Naive thymus-derived CD4-positive, alpha-beta T cell (primary cell): ENCODE results near the gene ARRDC2. TPM values are rescaled to one million over a fixed set of nuclear protein-coding genes. Genes with fewer than 3 reads are reported as not detected.
"Not testable (repeated sequence)": the region's sequence is repeated elsewhere in the genome, so short reads cannot be mapped to it uniquely, and the experiment has no call there.

Source experiments
- ATAC-seq: fragments of 150-1000 bp; cut with Tn5 transposase; 2 replicates; pipeline ENCODE4 v1.10.0; 2021; ENCODE audit warnings: mild to moderate bottlenecking, moderate library complexity
- CTCF ChIA-PET: fragments of 350-600 bp; sonication (Branson Sonifier 250); formaldehyde crosslinking; loops from one replicate; lab custom pipeline; 2021; ENCODE audit warnings: antibody characterized with exemption; lab: Charles Lee
- POLR2A ChIA-PET: fragments of 350-600 bp; sonication (Branson Sonifier 250); formaldehyde crosslinking; loops from one replicate; lab custom pipeline; 2021; ENCODE audit warnings: antibody characterized with exemption, inconsistent platforms; lab: Charles Lee
- DNase-seq, 9 donors: peaks; one replicate each; pipeline versions ENCODE4 v3.0.0 to v3.0.0-alpha.2; 2020 to 2022; ENCODE audit warnings: mixed read lengths in 1 of 9
- H3K27ac ChIP-seq: one replicate; pipeline ENCODE4 v1.7.0; 2013; ENCODE audit warnings: mild to moderate bottlenecking, low read depth, low read length, moderate library complexity
- H3K27me3 ChIP-seq, 2 donors: one replicate each; pipeline ENCODE4 v1.7.0; 2013; ENCODE audit warnings: low read length in 2 of 2, mild to moderate bottlenecking in 2 of 2, moderate library complexity in 2 of 2; ENCODE audit not compliant: control insufficient read depth in 2 of 2, insufficient read depth in 2 of 2
- H3K36me3 ChIP-seq, 3 experiments: 1 replicate in 2 of 3; 2 replicates in 1 of 3; pipeline ENCODE4 v1.7.0; 2013; ENCODE audit warnings: low read length in 3 of 3, mild to moderate bottlenecking in 3 of 3, moderate library complexity in 1 of 3; ENCODE audit not compliant: insufficient read depth in 3 of 3, control insufficient read depth in 2 of 3
- H3K4me1 ChIP-seq, 2 donors: one replicate each; pipeline ENCODE4 v1.7.0; 2013; ENCODE audit warnings: low read length in 2 of 2, mild to moderate bottlenecking in 2 of 2, moderate library complexity in 1 of 2; ENCODE audit not compliant: control insufficient read depth in 2 of 2, insufficient read depth in 2 of 2
- H3K4me3 ChIP-seq: 2 replicates; pipeline ENCODE4 v1.7.0; 2013; ENCODE audit warnings: mild to moderate bottlenecking, low read length
- H3K9me3 ChIP-seq, 3 experiments: 1 replicate in 2 of 3; 2 replicates in 1 of 3; pipeline ENCODE4 v1.7.0; 2013; ENCODE audit warnings: low read length in 3 of 3; ENCODE audit not compliant: control insufficient read depth in 2 of 3
- H3K27ac Mint-ChIP-seq, 9 donors: one replicate each; pipeline ENCODE4 v1.8.0; 2020 to 2022; ENCODE audit warnings: mixed read lengths in 9 of 9, mild to moderate bottlenecking in 8 of 9, moderate library complexity in 5 of 9, inconsistent platforms in 2 of 9
- H3K27me3 Mint-ChIP-seq, 5 donors: one replicate each; pipeline ENCODE4 v1.8.0; 2021 to 2022; ENCODE audit warnings: mixed read lengths in 5 of 5, mild to moderate bottlenecking in 1 of 5
- H3K36me3 Mint-ChIP-seq, 5 donors: one replicate each; pipeline ENCODE4 v1.8.0; 2020 to 2022; ENCODE audit warnings: mixed read lengths in 5 of 5, mild to moderate bottlenecking in 3 of 5, inconsistent platforms in 1 of 5
- H3K4me1 Mint-ChIP-seq, 7 donors: one replicate each; pipeline ENCODE4 v1.8.0; 2020 to 2022; ENCODE audit warnings: mixed read lengths in 7 of 7, mild to moderate bottlenecking in 3 of 7, inconsistent platforms in 1 of 7
- H3K4me3 Mint-ChIP-seq, 10 donors: one replicate each; pipeline ENCODE4 v1.8.0; 2020 to 2022; ENCODE audit warnings: mild to moderate bottlenecking in 10 of 10, mixed read lengths in 10 of 10, moderate library complexity in 6 of 10, inconsistent platforms in 2 of 10
- H3K9me3 Mint-ChIP-seq, 11 donors: one replicate each; pipeline ENCODE4 v1.8.0; 2020 to 2022; ENCODE audit warnings: mixed read lengths in 11 of 11, mild to moderate bottlenecking in 4 of 11, inconsistent platforms in 1 of 11, moderate library complexity in 1 of 11
- intact Hi-C, 2 donors: fragments of 100-400 bp; cut with micrococcal nuclease; formaldehyde crosslinking; loops; one replicate each; pipeline ENCODE4 v1.15.1; 2023
- polyA plus RNA-seq, 2 donors: library from polyadenylated mRNA; unstranded; fragments of 300-500 nt; fragmentation: Illumina TruSeq; gene quantifications; one replicate each; pipeline ENCODE4 v1.2.3, GENCODE V29; 2021
- total RNA-seq, 6 experiments: library from RNA in 5 of 6; stranded (reverse) in 5 of 6; gene quantifications; 1 replicate in 5 of 6; 2 replicates in 1 of 6; pipeline ENCODE4 v1.2.3 and lab custom pipeline; 2021 to 2026

The ARRDC2 gene
- total and polyA plus RNA-seq, 7 experiments from 2014 or later = 31.8 to 237 (median 146) TPM

GRCh38 chr19:18029617-18030338 is 21.8 kb downstream of the ARRDC2 start:
- no peaks in the 10 kb centered on the region for H3K36me3 ChIP-seq
- DNase-seq (no peak), ATAC-seq (no peak)
- intact Hi-C loops = no loop called here
- no peaks in the 10 kb centered on the region for H3K9me3 Mint-ChIP-seq
- H3K27me3 Mint-ChIP-seq = no peaks in the 10 kb centered on the region
- no peak overlapping the region for H3K4me3 Mint-ChIP-seq
- no peaks in the 10 kb centered on the region for H3K27me3 ChIP-seq
- H3K9me3 ChIP-seq = no peaks in the 10 kb centered on the region
- peak overlapping the region in 2 of 9 donors; percentile 20 to 60 for H3K27ac Mint-ChIP-seq
- ChIA-PET CTCF (interaction anchor here (0.6 to 2.8 kb wide), 4 partner anchors 11 to 949 kb away, joined by 3 to 13 read pairs (median 4); partner anchors contain the start of gene ARRDC2), POLR2A (interaction anchor here (0.6 to 45.2 kb wide), 4 partner anchors 10 to 163 kb away, joined by 3 to 961 read pairs (median 483); partner anchors contain the start of gene ARRDC2)
- H3K36me3 Mint-ChIP-seq = peaks cover 0 to 6% (median 0%) of the 10 kb centered on the region in 5 donors
- no peak overlapping the region for H3K4me3 ChIP-seq
- H3K4me1 ChIP-seq = peaks cover 0 to 13% of the 10 kb centered on the region in 2 donors
- no peak overlapping the region for H3K27ac ChIP-seq
- H3K4me1 Mint-ChIP-seq = peaks cover 12 to 37% (median 27%) of the 10 kb centered on the region in 7 donors

GRCh38 chr19:18031401-18031800 is 23.4 kb downstream of the ARRDC2 start:
- ChIA-PET POLR2A (interaction anchor here (1.0 to 45.2 kb wide), 3 partner anchors 10 to 40 kb away, joined by 3 to 961 read pairs (median 961); partner anchors contain the start of gene ARRDC2), CTCF (interaction anchor here (1.3 to 2.8 kb wide), 3 partner anchors 14 to 99 kb away, joined by 3 to 13 read pairs (median 4); partner anchors contain the start of genes ARRDC2 and CCDC124)
- H3K9me3 Mint-ChIP-seq, H3K36me3 Mint-ChIP-seq, H3K27ac ChIP-seq, H3K4me3 ChIP-seq, H3K27me3 Mint-ChIP-seq, H3K36me3 ChIP-seq, DNase-seq, intact Hi-C loops, H3K9me3 ChIP-seq, H3K27me3 ChIP-seq: not testable (repeated sequence)
- peak overlapping the region in 1 of 10 donors; percentile 3 for H3K4me3 Mint-ChIP-seq
- peak overlapping the region in 6 of 9 donors; percentile 6 to 81 (median 56) for H3K27ac Mint-ChIP-seq
- peaks cover 4 to 31% (median 22%) of the 10 kb centered on the region in 7 donors for H3K4me1 Mint-ChIP-seq
- peak; percentile 68 for ATAC-seq
- H3K4me1 ChIP-seq = peaks cover 0 to 12% of the 10 kb centered on the region in 2 donors

- H3K27ac Mint-ChIP-seq, H3K9me3 Mint-ChIP-seq, H3K9me3 ChIP-seq, H3K4me3 Mint-ChIP-seq, H3K27me3 Mint-ChIP-seq, H3K27me3 ChIP-seq, H3K36me3 Mint-ChIP-seq, H3K27ac ChIP-seq, H3K4me3 ChIP-seq, intact Hi-C loops, ATAC-seq, DNase-seq, H3K36me3 ChIP-seq: not testable (repeated sequence)
- POLR2A ChIA-PET = interaction anchor here (0.7 to 45.2 kb wide), 4 partner anchors 10 to 280 kb away, joined by 3 to 961 read pairs (median 484); partner anchors contain the start of gene ARRDC2
- peaks cover 0 to 12% of the 10 kb centered on the region in 2 donors for H3K4me1 ChIP-seq
- CTCF ChIA-PET = interaction anchor here (0.6 to 1.4 kb wide), 3 partner anchors 13 to 99 kb away, joined by 3 to 4 read pairs (median 3); partner anchors contain the start of gene CCDC124
- peaks cover 4 to 31% (median 20%) of the 10 kb centered on the region in 7 donors for H3K4me1 Mint-ChIP-seq
Measured at GRCh38 chr19:18032102-18032501, 24.1 kb downstream of the ARRDC2 start.

GRCh38 chr19:18041054-18041453 is 33.1 kb downstream of the ARRDC2 start:
- Histone ChIP-seq H3K9me3 (no peaks in the 10 kb centered on the region), H3K4me1 (peaks cover 11 to 31% of the 10 kb centered on the region in 2 donors), H3K36me3 (no peaks in the 10 kb centered on the region), H3K27me3 (no peaks in the 10 kb centered on the region), H3K4me3 (no peak overlapping the region), H3K27ac (no peak overlapping the region)
- intact Hi-C loops = no loop called here
- no peak for ATAC-seq
- H3K9me3 Mint-ChIP-seq = peaks cover 0 to 5% (median 0%) of the 10 kb centered on the region in 11 donors
- DNase-seq = no peak
- peaks cover 0 to 27% (median 0%) of the 10 kb centered on the region in 5 donors for H3K36me3 Mint-ChIP-seq
- H3K4me3 Mint-ChIP-seq = peak overlapping the region in 1 of 10 donors; percentile 23
- ChIA-PET POLR2A (interaction anchor here (1.0 to 45.2 kb wide), 2 partner anchors 21 to 39 kb away, joined by 3 to 961 read pairs; partner anchors contain the start of gene ARRDC2), CTCF (interaction anchor here (0.7 to 1.1 kb wide), 3 partner anchors 12 to 46 kb away, joined by 3 to 6 read pairs (median 5); no protein-coding TSS in a partner anchor)
- H3K27me3 Mint-ChIP-seq = peaks cover 0 to 10% (median 0%) of the 10 kb centered on the region in 5 donors
- peak overlapping the region in 4 of 9 donors; percentile 38 to 76 (median 42) for H3K27ac Mint-ChIP-seq
- H3K4me1 Mint-ChIP-seq = peaks cover 28 to 47% (median 43%) of the 10 kb centered on the region in 7 donors

DNA sequence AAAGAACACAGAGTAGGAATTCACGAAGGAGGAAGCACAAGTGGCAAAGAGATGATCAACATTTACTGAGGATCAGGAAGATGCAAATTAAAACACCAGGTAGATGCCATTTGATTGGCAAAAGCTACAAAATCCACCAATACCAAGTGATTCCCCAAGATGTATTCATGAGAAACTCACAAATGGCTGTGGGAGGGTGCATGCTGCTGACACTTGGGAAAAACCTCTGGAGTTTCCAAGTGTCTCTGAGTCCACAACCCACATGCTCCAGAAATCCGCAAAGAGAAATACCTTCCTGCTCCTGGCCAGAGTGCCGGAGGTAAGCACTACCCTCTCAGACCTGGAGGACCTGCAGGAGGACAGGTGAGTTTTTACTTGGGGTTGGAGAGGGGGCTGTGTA is 35.7 kb downstream of the ARRDC2 start:
- H3K4me1 Mint-ChIP-seq = peaks cover 34 to 59% (median 52%) of the 10 kb centered on the region in 7 donors
- POLR2A ChIA-PET = interaction anchor here (0.7 to 45.2 kb wide), 4 partner anchors 9 to 66 kb away, joined by 3 to 961 read pairs (median 6); partner anchors contain the start of gene ARRDC2
- CTCF ChIA-PET = interaction anchor here (2.4 to 3.2 kb wide), 2 partner anchors 19 to 37 kb away, joined by 10 to 13 read pairs; no protein-coding TSS in a partner anchor

DNA sequence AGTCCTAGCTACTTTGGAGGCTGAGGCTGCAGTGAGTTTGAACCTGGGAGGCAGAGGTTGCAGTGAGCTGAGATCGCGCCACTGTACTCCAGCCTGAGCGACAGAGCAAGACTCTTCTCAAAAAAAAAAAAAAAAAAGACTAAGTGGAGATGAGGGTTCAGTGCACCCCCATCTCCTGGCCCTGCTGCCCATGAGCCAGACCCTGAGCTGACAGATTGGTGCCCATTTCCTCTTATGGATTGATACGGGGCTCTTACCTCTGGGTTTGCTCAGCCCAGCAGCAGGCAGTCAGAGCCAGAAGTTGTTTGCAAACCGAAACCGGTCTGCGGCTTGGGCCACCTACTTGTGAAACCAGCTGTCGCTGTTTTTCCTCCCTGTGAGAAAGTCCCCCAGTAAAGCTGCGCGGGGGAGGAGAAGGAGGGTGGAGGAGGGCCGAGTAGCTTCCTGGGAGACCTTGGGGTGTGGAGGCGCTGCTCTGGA is 36.9 kb downstream of the ARRDC2 start:
- peaks cover 35 to 60% (median 55%) of the 10 kb centered on the region in 7 donors for H3K4me1 Mint-ChIP-seq
- no peaks in the 10 kb centered on the region for H3K9me3 ChIP-seq
- no peaks in the 10 kb centered on the region for H3K36me3 ChIP-seq
- no peaks in the 10 kb centered on the region for H3K27me3 ChIP-seq
- H3K4me3 ChIP-seq = peak overlapping the region; percentile 79
- H3K4me1 ChIP-seq = peaks cover 12 to 31% of the 10 kb centered on the region in 2 donors
- intact Hi-C loops = loop anchor here (1.0 to 2.0 kb wide), 7 partner anchors 13 to 42 kb away; partner anchors contain the start of genes ARRDC2 (in 1 of the 2) and IL12RB1 (in 1 of the 2)
- H3K4me3 Mint-ChIP-seq = peak overlapping the region; percentile 66 to 90 (median 86)
- H3K27ac ChIP-seq = peak overlapping the region; percentile 76
- ChIA-PET CTCF (interaction anchor here (0.6 to 3.2 kb wide), 8 partner anchors 8 to 38 kb away, joined by 3 to 13 read pairs (median 4); no protein-coding TSS in a partner anchor), POLR2A (interaction anchor here (0.6 to 45.2 kb wide), 12 partner anchors 10 to 262 kb away, joined by 3 to 961 read pairs (median 4); partner anchors contain the start of genes ARRDC2, JUND and MAST3)
- H3K27me3 Mint-ChIP-seq = peaks cover 0 to 10% (median 0%) of the 10 kb centered on the region in 5 donors
- H3K36me3 Mint-ChIP-seq = peaks cover 0 to 32% (median 0%) of the 10 kb centered on the region in 5 donors
- H3K9me3 Mint-ChIP-seq = peaks cover 0 to 5% (median 0%) of the 10 kb centered on the region in 11 donors
- H3K27ac Mint-ChIP-seq = peak overlapping the region; percentile 81 to 98 (median 95)
- DNase-seq (peak; percentile 51 to 87 (median 78)), ATAC-seq (peak; percentile 97)

More for the DNA sequence above, 35.7 kb downstream of the ARRDC2 start:
- intact Hi-C loops = loop anchor here in 1 of 2 donors (2.0 kb wide), 1 partner anchor 43 kb away; the partner anchor contains the start of gene IL12RB1
- H3K4me3 ChIP-seq = no peak overlapping the region
- H3K36me3 ChIP-seq = no peaks in the 10 kb centered on the region
- ATAC-seq = no peak
- H3K9me3 Mint-ChIP-seq = peaks cover 0 to 5% (median 0%) of the 10 kb centered on the region in 11 donors
- H3K27ac Mint-ChIP-seq = peak overlapping the region; percentile 81 to 98 (median 95)
- H3K27me3 ChIP-seq = no peaks in the 10 kb centered on the region
- H3K27me3 Mint-ChIP-seq = peaks cover 0 to 10% (median 0%) of the 10 kb centered on the region in 5 donors
- peaks cover 0 to 33% (median 0%) of the 10 kb centered on the region in 5 donors for H3K36me3 Mint-ChIP-seq
- H3K9me3 ChIP-seq = no peaks in the 10 kb centered on the region
- DNase-seq = no peak
- peaks cover 12 to 31% of the 10 kb centered on the region in 2 donors for H3K4me1 ChIP-seq
- H3K27ac ChIP-seq = peak overlapping the region; percentile 76
- H3K4me3 Mint-ChIP-seq = peak overlapping the region; percentile 35 to 90 (median 81)
